HT-29 (cell line): ENCODE results near the gene NTM. TPM values are rescaled to one million over a fixed set of nuclear protein-coding genes. Genes with fewer than 3 reads are reported as not detected.

ENCODE experiments used
- DNase-seq: peaks from one replicate; pipeline ENCODE4 v3.0.0-alpha.2; 2015; ENCODE audit warnings: low spot score
- total RNA-seq: library from RNA; depleted of rRNA; stranded (reverse); fragments of >200 nt; shearing (Covaris generic); gene quantifications from 2 replicates; pipeline ENCODE4 v1.2.3, GENCODE V29; 2014

Gene NTM
- total RNA-seq, 1 experiment from 2014 or later = not detected

DNA sequence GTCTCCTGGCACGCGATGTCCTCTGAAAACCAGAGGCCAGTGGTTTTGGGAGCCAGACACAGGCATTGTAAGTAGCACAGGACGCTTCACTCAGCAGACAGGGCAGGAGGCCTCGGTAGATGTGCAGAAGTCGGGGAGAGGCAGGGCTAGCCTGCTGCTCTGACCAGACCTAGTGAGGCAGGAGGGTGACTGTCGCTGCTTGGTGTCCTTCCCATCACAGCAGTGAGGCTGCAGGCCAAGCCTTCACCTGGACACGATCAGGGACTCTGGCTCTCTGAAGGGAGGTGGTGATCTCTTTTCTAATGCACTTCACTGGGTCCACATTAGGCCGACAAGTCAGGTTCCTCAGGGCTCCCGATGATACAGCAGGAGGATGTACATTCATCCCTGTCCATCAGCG lies 583.7 kb downstream of the NTM start:
- DNase-seq = no peak

DNA sequence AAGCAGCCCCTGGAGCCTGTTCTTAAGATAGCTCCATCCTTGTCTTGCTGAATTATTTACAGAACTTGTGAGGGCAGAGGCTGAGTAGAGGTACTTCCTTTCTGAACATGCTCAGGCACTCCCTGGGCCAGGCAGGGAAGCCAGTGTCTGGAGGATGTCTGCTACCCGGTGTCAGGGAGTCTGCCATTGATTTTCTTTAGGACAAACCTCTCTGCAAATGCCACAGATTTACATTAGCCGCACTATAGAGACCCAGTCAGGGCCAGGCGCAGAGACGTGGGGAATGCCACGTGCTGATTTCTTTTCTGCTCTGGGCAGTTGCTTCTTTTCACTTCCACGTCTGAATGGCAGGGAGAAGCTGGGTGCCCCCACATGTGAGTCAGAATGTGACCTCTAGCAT lies 585.5 kb downstream of the NTM start:
- DNase-seq = no peak

DNA sequence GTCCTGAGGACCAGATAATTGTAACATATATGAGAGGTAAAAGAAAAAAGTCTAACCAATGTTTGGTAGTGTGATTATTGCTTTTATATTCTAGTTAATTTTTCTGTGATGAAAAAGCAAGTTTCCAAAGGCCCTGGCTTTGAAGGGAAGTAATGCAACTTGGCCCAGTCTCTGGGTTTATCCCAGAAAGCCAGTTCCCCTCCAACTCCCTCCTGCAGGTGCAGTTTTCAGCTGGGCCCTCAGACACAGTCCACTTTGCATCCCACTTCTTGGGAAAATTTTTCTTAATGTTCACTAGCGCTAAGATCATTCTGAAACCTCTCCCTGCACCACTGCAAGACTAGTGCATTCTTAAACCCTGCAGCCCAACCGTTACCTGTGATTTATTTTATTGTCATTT lies 586.8 kb downstream of the NTM start:
- DNase-seq = no peak

DNA sequence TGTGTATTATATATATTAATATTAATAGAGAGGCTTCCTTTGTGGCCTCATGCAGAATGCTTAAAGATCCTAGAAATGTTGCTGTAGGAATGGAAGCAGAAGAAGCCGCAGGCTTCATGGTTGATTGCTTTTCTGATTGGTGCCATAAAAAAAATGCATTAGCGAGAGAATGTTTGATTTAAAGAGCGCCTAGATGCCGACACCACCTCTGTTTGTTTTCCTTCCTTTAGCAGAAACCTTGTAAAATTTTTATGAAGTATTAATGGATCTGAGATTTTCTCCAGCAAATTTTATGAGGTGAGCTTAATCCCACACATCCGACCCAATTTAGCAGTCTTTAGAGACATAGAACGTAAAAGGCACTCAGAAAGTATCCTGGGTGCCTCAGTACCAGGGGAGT lies 587.5 kb downstream of the NTM start:
- DNase-seq = no peak

DNA sequence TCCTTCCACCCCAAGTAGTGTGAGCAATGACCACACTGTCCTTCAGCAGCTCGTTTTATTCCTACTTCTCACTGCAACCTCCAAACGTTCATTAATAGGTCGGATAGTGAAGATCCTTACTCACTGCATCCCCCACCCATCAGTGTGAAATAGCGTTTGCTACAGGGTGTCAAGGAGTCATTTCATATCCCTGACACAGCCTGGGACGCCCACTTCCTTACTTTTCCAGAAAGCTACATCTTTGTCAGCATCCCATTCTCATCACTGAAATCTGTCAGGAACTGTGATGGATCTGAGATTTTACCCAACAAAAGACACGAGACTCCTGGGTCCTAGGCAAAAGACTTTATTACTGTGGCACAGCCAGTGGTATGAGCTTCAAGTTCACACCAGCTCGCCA lies 592.4 kb downstream of the NTM start:
- DNase-seq = no peak

DNA sequence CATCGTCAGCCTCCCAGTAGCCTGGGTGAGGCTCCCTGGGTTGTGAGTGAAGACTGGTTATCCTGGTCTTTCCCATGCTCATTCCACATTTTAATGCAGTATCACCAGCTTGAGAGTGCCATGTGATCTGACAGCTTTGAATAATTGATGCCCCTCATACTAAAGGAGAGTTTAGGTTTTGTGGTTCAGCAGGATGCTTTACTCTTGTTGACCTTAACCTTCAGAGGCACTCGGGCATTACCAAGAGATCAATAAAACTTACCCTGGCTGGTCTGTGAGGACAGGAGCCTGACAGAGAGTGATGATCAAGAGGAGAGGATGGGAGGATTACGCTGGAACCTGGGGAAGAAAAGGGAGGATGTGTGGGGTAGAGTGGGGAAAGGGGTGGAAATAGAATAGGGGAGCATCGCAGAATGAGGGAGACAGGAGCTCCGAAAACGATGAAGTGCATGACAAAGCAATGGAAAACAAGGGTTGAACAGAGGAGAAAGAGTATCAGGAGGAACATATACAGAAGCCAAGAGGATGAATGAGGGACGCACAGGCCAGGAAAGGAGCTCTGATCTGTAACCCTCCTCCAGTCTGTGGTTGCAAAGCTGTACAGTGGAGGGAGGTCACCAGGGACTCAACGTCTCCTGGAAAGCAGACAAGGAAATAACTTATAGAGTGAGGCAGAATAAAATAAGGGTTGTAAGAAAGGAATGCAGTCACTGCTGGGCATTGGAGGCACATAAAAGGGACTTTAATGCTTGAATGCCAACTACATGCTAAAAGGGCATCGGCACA lies 594.5 kb downstream of the NTM start:
- DNase-seq = no peak

DNA sequence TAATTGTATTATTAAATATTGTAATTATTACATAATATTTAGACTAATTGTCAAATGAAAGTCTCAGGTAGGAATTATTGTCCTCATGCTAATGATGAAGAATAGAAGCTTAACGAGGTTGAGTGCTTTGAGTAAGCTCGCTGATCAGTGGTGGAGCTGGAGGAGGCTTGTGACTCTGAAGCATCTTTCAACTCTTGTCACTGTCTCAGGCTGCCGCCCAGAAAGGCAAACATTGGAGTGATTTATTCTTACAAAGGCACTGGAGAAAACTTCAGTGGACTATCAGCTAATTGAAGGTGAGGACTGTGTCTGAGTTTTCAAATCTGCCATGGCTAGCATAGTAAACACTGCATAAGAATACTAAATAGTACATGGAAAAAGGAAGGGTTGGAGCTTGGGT lies 595.1 kb downstream of the NTM start:
- no peak for DNase-seq

DNA sequence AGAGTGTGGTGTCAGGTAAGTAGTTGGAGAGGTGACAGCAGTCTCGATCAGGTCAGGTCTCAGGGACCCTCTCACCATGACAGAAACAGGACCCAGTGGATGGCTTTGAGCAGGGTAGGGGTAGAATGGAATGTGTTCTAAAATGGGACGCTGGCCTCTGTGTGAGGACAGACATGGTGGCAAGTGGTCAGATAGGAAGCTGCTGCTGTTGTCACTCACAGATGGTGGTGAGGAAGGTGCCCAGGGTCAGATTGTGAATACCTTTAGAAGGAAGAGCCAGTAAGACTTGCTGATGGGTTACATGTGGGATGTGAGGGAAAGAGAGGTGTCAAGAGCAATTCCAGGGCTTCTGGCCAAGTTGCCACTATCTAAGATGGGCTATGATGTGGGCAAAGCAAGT lies 596.3 kb downstream of the NTM start:
- no peak for DNase-seq

DNA sequence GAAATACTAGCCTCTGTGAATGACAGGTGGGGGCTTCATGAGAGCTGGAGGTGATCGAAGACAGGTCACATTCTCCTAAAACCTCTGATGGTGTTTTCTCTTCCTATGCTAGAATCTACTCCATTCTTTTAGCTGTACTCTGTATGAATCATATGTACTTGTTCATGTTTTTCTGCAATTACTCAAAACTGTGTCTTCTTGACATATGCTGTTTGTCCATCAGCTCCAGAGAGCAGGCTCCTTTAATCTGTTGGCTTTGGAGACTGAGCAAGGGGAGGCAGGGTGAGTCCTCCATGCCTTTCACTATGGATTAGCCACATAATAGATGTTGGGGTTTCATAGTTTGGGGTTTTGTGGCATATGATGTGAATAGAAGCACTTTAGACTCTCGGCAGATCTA lies 598.8 kb downstream of the NTM start:
- no peak for DNase-seq

DNA sequence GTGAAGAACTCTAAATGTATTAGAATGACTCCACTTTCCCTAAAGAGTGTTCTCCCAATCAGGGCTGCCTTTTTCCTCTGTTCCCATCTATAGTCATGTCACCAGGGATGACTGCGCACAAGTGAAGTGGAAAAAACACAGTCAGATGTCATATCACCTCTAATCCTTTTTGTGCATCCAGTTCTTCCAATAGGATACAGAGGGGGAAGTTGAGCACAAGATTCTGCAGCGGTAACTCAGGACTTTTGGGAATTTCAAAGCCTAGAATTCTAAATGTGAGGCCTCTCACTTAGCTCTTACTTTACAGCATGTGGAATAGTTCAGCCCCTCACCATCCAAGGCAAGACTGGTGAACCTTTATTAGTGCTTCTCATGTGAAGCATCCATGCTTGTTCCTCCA lies 602.6 kb downstream of the NTM start:
- no peak for DNase-seq

DNA sequence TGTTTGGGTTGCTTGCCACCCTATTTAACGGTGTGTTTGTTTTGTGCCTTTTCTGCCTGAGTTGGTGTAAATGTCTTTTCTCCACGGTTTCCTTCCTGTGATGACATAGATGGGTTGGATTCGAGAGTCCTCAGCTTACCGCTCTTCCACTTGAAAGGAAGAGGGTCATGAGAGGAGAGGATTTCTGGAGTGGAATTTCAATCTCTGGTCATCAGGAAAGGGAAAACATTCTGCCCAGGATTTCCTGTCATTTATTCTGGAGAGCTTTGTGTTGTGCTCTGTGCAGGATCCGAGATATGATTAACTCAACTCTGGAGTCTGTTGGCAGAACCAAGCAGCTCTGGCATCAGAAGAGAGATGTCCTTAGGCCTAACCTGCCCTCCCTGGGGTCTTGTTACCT lies 605.2 kb downstream of the NTM start:
- no peak for DNase-seq

DNA sequence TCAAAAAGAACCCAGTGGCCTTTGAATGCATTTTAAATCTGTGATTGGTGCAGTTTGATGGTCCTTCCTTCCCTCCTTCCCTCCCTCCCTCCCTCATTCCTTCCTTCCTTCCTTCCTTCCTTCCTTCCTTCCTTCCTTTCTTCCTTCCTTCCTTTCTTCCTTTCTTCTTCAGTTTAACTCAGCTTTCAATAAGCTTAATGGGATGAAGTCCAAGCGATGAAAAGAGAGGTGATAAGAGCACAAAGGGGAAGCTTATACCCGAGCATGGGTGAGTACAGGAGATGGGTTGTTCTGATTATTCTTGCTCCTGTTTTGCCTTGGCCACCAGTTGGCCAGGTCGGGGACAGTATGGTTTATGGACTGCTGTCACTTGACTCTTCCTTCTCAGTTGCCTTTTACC lies 605.6 kb downstream of the NTM start:
- no peak for DNase-seq

DNA sequence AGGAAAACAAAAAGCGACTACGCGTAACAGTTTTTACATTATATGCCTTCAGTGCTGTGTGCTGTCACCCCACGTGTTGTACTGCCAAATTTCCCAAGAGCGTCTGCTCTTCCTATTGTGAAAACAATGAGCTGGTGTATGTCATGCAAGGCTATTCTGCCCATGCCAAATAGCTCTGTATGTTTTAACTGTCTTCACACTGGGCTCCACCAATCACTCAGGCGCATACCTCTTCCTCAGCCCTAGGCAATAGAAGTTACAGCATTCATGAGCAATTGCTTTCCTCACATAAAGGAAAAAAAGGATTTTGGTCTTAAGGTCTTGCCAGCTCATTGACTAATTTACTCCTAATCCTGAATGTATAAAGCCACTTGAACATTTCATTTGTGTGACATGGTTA lies 606.8 kb downstream of the NTM start:
- no peak for DNase-seq

DNA sequence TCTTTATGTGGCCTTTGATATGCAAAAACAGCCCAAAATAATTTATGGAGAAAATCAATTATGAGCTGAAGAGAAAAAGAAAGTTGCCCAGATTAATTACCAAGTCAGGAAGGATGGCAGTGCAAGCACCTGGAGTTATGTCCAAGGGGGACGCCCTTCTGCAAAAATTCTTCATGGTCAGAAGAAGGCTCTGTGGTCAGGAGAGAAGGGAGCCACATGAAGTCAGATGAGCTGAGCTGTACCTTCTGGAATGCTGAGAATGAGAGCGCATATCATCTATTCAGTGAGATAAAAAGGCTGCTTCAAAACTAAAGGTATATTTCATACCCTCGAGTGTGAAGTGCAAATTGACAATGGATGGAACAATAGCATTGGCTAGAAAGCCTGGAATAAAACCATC lies 607.4 kb downstream of the NTM start:
- no peak for DNase-seq

DNA sequence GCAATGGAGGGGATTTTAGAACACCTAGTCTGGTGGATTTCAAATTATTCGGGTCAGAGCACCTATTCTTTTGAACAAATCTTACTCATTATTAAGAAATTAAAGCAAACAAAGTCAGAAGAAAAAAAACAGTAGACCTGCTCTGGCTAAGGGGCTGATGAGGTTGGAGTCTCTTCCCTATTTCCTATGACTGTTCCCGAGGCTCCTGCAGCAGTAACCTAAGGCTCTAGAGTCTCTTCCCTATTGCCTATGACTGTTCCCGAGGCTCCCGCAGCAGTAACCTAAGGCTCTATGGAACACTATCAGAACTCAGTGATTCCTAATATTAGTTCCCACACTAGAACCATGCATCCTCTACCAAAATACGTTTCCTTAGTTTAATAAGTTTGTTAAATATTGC lies 607.9 kb downstream of the NTM start:
- no peak for DNase-seq

DNA sequence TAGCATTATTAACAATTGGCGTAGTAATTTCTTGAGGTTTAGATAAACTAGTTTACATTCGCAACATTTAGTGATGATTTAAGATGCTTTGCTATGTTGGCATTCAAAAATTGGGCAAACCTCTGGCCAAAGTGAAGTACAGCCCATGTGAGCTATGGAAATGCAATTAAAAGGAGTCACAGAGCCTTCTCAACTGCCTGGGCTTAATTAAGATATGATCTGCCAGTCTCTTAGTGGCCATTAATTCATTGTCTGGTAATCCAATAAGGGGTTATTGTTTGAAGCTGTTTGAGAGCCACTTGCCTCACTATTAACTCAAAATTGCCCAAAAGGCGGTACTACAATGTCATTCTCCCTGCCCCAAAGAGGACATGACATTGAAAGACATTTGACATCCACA lies 608.9 kb downstream of the NTM start:
- DNase-seq = no peak

DNA sequence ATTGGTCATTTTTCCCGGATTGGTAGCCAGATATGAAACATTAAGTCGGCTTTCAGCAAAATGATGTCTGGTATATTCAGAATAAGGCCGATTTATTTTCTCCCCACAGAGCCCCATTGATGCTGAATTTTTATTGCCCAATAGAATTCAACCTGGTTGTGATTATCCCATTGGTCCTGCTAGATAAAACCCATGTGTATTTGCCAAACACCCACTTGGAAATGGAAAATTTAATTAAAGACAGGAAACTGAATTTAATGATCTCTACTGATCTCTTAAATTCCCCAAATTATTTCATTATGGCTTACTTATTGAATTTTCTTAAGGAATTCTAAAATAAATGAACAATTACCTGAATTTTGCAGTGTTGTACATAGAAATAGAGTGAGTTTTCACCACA lies 609.8 kb downstream of the NTM start:
- no peak for DNase-seq

DNA sequence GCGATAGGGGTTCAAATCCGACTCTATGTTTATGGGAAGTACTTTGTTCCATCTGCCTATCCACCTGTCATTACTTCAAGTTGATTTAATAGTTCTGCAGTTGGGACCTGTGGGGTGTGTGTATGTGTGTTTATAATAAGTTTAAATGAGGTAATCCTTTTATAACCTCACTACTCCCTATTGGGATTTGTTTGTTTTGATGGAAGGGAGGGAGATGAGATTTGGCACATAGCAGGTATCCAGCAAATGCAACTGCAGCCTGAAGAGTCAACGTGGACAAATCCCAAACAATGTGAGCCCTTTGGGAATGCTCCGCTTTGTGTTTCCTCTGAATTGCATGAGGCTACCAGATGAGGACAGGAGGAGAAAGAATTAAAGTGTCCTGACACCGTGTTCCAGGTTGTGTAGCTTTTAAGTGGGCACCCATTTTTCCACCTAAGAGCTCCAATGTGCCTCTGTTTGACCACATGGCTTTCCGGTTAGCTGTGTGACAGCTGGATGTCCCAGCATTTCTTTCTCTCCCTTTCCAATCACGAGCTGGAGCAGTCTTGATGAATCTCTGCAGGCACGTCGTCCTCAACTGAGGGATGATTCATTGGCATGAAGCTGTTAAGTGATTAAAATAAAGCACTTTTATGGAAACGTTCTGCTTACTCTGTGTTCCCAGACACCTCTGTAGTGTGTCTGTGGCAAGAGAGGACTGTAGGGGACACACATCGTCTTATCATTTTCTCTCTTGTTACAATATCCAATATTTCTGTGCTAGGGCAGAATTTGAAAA lies 610.7 kb downstream of the NTM start:
- no peak for DNase-seq

DNA sequence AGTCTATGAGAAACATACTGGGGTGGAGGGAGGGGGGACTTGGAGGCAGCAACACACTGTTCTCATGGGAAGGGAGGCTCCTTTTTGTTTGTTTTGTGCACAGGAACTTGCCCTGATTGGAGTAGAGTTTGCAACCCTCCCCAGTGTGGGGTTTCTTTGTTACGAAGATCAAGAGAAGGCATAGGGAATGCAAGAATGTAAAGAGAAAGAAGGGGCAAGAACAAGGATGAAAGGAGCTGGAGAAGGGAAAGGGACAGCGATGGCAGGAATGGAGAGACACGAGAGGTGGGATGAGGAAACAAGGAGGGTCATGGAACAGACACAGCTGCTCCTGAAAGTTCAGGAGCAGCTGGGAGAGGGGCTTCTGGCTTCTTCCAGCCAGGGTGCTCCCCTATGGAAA lies 611.7 kb downstream of the NTM start:
- DNase-seq = no peak

DNA sequence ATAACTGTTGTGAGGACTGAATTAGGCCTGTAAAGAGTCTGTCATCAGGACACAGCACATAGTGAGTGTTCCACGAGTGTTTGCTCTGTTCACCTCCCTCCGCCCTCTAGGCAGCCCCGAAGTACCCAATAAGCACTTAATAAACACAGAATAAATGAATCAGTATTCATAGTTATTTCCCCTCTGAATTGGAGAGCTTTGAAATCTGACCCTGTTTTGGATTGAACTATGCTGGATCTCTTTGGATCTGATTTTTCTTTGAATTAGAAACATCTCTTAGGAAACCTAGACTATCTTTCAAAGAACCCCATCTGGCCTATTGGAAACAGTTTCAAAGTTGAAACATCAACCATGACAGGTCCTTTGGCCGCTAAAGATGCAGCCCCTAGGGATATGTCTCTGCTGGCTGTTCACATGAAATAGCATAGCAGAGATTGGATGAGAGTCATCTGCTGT lies 615.5 kb downstream of the NTM start:
- no peak for DNase-seq

DNA sequence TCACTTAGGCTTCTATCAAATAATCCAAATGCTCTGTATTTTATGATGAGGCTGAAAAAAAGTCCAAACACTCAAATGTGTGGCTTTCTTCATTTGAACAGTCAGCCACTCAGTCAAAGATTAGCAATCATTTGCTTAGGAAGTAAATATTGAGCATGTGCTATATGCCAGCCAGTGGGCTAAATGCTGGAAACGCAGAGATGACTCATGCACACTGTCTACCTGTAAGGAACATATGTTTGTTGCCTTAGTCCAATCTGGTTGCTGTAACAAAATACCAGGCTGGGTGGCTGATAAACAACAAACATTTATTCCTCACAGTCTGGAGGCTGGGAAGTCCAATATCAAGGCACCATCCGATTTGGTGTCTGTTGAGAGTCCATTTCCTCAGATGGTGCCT lies 617.3 kb downstream of the NTM start:
- no peak for DNase-seq

DNA sequence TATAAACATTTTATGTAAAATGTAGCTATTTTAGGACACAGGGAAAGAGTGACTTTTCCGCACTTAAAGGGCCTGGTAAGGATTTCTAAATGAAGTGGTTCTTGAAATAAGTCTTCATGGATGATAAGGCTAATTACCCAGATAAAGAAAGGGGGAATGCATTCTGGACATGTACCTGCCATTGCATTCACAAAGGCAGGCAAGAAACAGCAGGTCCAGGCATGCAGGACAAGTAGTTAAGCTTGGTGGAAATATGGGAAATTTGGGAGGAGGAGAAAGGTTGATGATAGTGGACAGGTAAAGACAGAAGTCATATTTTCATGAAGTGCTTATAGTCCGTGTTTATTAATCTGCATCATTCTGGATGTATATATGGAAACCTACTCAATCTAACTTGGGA lies 621.2 kb downstream of the NTM start:
- no peak for DNase-seq

DNA sequence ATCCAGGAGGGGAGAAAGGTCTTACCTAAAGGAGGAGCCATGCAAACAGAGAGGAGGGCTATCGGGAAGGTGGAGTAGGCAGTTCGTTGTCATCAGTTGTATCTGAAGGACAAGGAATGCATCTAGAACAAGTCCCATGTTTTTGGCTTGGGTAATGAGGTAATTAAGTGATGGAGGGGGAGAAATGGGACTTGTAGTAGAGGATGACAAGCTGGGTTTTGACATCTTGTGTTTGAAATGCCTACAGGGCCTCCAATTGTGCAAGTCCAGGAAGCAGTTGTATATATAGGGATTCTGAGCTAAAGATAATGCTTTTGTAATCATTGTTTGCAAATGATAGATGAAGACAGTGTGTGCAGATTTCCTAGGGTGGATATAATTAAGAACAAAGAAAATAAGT lies 622.8 kb downstream of the NTM start:
- no peak for DNase-seq
